Measurements from ENCODE around the gene ESPN.

ESPN gene

DNA sequence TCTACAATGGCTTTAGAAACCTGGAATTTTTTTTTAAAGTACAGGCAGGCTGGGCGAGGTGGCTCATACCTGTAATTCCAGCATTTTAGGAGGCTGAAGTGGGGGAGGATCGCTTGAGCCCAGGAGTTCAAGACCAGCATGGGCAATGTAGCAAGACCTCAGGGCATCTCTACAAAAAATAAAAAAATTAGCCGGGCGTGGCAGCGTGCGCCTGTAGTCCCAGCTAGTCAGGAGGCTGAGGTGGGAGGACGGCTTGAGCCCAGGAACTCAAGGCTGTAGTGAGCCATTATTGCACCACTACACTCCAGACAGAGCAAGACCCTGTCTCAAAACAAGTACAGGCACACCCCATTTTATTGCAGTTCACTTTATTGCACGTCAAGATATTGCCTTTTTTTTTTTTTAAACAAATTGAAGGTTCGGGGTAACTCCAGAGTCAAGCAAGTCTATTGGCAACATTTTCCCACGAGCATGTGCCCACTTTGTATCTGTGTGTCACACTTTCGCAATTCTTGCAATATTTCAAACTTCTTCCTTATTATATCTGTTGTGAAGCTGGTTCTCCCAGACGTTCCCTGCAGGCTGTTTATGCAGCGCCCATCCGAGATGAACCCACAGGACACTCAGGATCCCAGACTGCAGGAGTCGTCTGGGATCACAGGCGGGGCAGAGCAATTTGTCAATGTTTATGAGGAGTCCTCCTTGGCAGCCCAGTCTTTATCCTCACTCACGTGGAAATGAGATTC, 9.5 kb upstream of the ESPN start:
- TF ChIP-seq, protein P1, sequence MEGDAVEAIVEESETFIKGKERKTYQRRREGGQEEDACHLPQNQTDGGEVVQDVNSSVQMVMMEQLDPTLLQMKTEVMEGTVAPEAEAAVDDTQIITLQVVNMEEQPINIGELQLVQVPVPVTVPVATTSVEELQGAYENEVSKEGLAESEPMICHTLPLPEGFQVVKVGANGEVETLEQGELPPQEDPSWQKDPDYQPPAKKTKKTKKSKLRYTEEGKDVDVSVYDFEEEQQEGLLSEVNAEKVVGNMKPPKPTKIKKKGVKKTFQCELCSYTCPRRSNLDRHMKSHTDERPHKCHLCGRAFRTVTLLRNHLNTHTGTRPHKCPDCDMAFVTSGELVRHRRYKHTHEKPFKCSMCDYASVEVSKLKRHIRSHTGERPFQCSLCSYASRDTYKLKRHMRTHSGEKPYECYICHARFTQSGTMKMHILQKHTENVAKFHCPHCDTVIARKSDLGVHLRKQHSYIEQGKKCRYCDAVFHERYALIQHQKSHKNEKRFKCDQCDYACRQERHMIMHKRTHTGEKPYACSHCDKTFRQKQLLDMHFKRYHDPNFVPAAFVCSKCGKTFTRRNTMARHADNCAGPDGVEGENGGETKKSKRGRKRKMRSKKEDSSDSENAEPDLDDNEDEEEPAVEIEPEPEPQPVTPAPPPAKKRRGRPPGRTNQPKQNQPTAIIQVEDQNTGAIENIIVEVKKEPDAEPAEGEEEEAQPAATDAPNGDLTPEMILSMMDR (IDR thresholded peaks at IDR 0.05; ENCODE audit: insufficient read depth, low read length, missing control alignments), result no peak
- ChIA-PET POLR2A (no interaction called here), CTCF (interaction anchor here (0.8 to 4.7 kb wide), 17 partner anchors 8 to 170 kb away, joined by 3 to 31 read pairs (median 5); no protein-coding TSS in a partner anchor)
- no peak overlapping the region for H3K4me3 ChIP-seq (ENCODE audit: low read depth, low read length)
- no peak for DNase-seq (ENCODE audit: low read depth, low spot score)

DNA sequence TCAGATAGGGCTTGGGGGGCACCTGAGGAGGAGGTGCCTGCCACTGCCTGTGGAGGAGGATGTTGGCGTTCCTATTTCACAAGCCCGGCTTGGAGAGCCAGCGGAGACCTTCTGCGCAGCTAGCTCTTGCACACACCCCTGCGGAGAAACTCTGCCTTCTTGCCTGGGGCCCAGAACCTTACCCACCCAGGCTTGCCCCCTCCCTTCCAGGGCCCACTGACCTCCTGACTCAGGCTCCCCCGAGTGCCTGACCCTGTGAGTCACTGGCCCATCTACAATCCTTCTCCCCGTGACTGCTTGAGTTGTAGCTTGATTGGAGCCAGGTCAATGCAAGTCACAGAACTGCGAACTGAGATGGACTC, 8.3 kb upstream of the ESPN start:
- CTCF ChIA-PET, result interaction anchor here (1.4 to 4.7 kb wide), 5 partner anchors 11 to 170 kb away, joined by 6 to 37 read pairs (median 30); no protein-coding TSS in a partner anchor
- DNase-seq (ENCODE audit: low read depth, low spot score), result no peak
- POLR2A ChIA-PET, result no interaction called here
- TF ChIP-seq, protein P1 (IDR thresholded peaks at IDR 0.05; ENCODE audit: insufficient read depth, low read length, missing control alignments), result no peak
- no peak overlapping the region for H3K4me3 ChIP-seq (ENCODE audit: low read depth, low read length)

DNA sequence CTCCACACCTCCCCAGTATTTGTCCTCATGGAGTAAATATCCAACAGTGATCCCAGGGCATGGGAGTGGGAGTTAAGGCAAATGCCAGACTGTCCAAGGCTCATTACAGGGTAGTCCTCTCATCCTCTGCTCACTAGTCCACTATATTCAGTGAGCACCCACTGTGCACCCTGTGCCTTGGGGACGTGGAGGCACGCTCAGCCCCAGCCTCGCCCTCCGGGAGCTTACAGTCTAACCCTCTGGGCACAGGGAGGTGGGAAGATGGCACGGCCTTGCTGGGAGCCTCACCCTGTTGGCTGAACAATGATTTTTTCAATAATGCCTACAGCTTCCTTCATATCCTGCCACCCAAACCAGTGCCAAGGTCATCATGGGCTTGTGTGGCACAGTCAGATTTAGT, 7.7 kb upstream of the ESPN start:
- TF ChIP-seq, protein P1 (IDR thresholded peaks at IDR 0.05; ENCODE audit: insufficient read depth, low read length, missing control alignments), result no peak
- H3K4me3 ChIP-seq (ENCODE audit: low read depth, low read length), result no peak overlapping the region
- no peak for DNase-seq (ENCODE audit: low read depth, low spot score)
- CTCF ChIA-PET, result interaction anchor here (4.7 kb wide), 2 partner anchors 11 to 21 kb away, joined by 31 to 37 read pairs; no protein-coding TSS in a partner anchor
- POLR2A ChIA-PET, result no interaction called here

DNA sequence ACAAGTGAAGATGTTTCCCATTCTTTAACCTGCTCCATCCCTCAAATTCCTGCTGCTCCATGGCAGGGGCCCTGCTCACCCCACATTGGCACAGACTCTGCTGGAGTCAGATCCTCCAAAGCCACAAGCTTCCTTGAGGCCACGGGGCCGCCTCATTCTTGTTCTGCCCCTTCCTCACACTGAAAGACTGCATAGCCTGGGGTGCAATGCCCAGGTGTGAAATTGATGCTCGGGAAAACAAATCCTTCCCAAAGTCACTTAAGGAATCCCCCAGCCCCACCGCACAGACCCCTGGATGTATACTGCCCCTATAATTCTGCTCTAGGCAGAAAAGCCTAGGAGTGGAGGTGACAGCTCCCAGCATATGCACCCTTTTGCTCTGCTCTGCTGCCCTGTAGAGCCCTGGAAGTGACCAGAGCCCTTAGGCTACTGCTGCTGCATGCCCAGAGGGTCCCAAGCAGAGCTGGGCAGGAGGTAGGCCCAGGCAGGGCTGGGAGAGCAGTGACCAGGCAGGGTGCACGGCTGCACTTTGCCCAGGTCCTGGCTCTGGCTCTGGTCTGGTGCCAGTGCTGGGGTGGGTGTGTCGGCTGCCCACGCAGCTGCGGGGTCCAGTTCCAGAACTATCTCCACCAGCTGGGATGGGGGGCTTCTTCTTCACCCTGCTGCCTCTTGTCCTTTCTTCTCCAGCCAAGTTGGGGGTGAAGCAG, 6.5 kb upstream of the ESPN start:
- no peak overlapping the region for H3K4me3 ChIP-seq (ENCODE audit: low read depth, low read length)
- POLR2A ChIA-PET, result no interaction called here
- TF ChIP-seq, protein P1 (IDR thresholded peaks at IDR 0.05; ENCODE audit: insufficient read depth, low read length, missing control alignments), result no peak
- CTCF ChIA-PET, result interaction anchor here (0.6 to 4.7 kb wide), 2 partner anchors 13 to 20 kb away, joined by 3 to 37 read pairs; no protein-coding TSS in a partner anchor
- DNase-seq (ENCODE audit: low read depth, low spot score), result no peak

- ChIA-PET POLR2A (no interaction called here), CTCF (interaction anchor here (0.6 to 4.7 kb wide), 4 partner anchors 12 to 58 kb away, joined by 3 to 37 read pairs (median 4); no protein-coding TSS in a partner anchor)
- no peak for DNase-seq (ENCODE audit: low read depth, low spot score)
- H3K4me3 ChIP-seq (ENCODE audit: low read depth, low read length), result no peak overlapping the region
- TF ChIP-seq, protein P1 (IDR thresholded peaks at IDR 0.05; ENCODE audit: insufficient read depth, low read length, missing control alignments), result no peak
Observed at GRCh38 chr1:6418668-6419396, 5.7 kb upstream of the ESPN start.
